Measurements from ENCODE around the gene CD300LB.

DNA sequence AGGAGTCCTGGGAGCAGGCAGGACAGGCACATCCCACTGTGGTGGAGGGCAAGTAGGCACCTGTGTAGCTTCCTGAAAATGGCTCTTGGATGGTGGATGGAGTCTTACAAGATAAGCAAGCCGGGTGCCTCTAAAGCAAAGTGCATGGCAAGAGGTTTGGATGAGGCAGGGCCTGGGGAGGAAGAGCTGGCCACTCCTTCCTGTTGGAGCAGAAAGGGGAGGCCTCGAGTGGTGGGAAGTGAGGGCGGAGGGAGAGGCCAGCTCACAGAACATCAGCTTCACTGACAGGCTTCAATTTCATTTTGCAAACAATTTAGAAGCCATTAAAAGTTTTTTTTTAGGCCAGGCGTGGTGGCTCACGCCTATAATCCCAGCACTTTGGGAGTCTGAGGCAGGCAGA, 33.8 kb downstream of the CD300LB start:
- no peak for TF ChIP-seq EZH2 (IDR thresholded peaks at IDR 0.05; ENCODE audit: insufficient read depth, poor library complexity, severe bottlenecking)
- TF ChIP-seq EZH2phosphoT487 (IDR thresholded peaks at IDR 0.05; ENCODE audit: insufficient read depth, low read depth): no peak
